DMS153 treated with DMSO at 0.1 percent for 48 hours (cell line): ENCODE data around the gene ESF1.
"Not testable (repeated sequence)": the region's sequence is repeated elsewhere in the genome, so short reads cannot be mapped to it uniquely, and the experiment has no call there.

ENCODE experiments used
- DNase-seq: peaks from one replicate; lab custom pipeline; 2025; ENCODE audit not compliant: unreplicated experiment; lab: John Stamatoyannopoulos, UW

ESF1 gene

GRCh38 chr20:13745784-13746183 lies 38.9 kb downstream of the ESF1 start:
- DNase-seq: no peak

- no peak for DNase-seq
Measured at GRCh38 chr20:13744352-13744751, 40.4 kb downstream of the ESF1 start.

GRCh38 chr20:13741879-13742278 lies 42.8 kb downstream of the ESF1 start:
- DNase-seq: no peak

GRCh38 chr20:13739731-13740649 lies 44.7 kb downstream of the ESF1 start:
- DNase-seq: no peak

DNA sequence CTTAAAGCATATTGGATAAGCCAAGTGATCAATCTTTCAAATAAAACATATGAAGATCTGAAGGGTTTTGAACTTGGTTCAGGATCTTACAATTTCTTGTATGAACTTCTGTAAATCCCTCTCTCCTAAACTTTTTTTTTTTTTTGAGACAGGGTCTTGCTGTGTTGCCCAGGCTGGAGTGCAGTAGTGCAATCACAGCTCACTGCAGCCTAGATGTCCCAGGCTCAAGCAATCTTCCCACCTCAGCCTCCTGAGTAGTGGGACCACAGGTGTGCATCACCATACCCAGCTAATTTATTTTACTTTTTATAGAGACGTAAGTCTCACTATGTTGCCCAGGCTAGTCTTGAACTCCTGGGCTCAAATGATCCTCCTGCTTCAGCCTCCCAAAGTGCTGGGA lies 46.5 kb downstream of the ESF1 start:
- not testable (repeated sequence) for DNase-seq

GRCh38 chr20:13736436-13737191 lies 48.1 kb downstream of the ESF1 start:
- DNase-seq: no peak

GRCh38 chr20:13735826-13736225 lies 48.9 kb downstream of the ESF1 start:
- no peak for DNase-seq

DNA sequence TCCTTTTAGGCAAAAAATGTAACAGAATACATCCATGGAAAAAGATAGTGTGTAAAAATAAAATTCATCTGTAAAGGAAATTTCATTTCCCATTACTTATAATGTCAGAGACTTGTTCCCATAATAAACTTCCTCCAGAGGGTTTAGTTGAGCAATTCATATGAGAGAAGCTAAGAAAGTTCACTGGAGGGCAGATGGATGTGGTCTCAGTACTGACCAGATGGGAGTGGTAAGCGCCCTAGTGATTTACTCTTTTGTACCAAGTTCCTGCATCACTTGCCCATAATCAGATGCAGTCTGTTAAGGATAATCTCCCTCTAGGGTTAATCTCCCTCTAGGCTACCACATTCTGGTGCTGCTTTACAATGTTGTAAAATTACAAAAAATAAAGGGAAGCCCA lies 61.7 kb downstream of the ESF1 start:
- DNase-seq: no peak

- DNase-seq: no peak
Measured at GRCh38 chr20:13718171-13718570, 66.5 kb downstream of the ESF1 start.

- DNase-seq: no peak
Measured at GRCh38 chr20:13717631-13718044, 67.1 kb downstream of the ESF1 start.

- DNase-seq: no peak
Measured at GRCh38 chr20:13715171-13715570, 69.5 kb downstream of the ESF1 start.

GRCh38 chr20:13708234-13708633 lies 76.5 kb downstream of the ESF1 start:
- DNase-seq: no peak

DNA sequence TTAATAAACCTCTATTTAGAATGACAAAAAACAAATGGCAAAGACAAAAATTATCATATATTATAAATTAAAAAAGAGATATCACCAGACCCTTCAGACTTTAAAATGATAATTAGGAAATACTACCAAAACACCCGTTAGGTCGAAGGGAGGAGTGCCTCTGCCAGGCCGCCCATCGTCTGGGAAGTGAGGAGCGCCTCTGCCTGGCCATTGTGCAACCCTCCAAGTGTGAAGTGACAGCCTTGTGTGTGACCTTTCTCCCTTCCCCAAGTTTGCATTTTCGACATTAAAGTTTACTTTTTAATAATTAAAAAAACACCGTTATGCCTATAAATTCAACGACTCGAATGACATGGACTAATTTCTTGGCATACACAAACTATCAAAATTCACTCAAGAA lies 81.5 kb downstream of the ESF1 start:
- DNase-seq: no peak

GRCh38 chr20:13701486-13701885 lies 83.2 kb downstream of the ESF1 start:
- DNase-seq: no peak

DNA sequence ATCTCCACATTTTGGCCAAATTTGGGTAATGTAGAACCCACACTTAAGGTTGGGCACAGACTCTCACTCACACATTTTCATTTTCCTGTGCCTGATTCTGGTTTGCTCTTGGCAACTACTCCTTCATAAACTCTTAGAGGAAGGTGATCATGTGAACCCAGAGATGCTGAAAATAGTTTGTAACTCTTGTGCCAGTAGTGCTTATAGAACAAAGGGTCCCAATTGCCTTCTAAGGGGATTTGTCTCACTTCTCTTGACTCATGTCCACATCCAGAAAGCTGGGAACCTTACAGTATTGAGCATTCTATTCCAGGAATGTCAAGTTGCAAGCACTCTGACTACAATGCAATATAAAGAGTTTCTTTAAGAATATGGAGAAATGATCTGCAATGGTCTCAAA lies 84.0 kb downstream of the ESF1 start:
- DNase-seq: no peak

DNA sequence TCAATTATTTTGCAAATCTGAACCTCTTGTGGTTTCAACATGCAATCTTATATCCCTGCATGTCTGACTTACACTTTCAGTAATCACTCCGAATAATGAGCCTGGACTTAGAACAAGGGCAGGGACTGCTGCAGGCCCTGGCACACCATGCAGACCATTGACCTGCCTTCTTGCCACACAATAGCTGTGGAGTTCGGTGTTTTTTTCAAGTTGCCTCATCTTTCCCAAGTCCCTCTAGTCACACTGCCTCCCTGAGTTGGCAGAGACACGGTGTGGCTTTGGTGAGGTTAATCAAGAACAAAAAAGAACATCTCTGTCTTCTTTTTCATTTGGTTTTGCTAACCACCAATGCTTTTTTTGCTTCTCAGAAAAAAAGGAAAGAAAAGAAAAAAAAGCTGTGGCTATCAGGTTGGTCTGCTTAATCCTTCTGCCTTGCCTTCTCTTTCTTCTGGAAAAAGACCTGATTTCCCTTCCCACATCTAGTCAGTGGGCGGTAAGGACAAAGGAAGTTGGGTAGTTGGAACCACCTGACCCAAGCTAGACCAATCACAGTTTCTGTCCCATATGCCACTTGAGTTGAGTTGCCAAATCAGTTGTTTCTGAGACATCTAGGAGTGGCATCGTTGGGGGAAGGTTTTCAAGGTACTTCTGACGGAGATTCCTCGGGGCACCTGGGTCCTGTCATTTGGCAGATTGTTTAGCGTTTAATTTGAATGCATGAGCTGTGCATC lies 90.1 kb downstream of the ESF1 start:
- no peak for DNase-seq

DNA sequence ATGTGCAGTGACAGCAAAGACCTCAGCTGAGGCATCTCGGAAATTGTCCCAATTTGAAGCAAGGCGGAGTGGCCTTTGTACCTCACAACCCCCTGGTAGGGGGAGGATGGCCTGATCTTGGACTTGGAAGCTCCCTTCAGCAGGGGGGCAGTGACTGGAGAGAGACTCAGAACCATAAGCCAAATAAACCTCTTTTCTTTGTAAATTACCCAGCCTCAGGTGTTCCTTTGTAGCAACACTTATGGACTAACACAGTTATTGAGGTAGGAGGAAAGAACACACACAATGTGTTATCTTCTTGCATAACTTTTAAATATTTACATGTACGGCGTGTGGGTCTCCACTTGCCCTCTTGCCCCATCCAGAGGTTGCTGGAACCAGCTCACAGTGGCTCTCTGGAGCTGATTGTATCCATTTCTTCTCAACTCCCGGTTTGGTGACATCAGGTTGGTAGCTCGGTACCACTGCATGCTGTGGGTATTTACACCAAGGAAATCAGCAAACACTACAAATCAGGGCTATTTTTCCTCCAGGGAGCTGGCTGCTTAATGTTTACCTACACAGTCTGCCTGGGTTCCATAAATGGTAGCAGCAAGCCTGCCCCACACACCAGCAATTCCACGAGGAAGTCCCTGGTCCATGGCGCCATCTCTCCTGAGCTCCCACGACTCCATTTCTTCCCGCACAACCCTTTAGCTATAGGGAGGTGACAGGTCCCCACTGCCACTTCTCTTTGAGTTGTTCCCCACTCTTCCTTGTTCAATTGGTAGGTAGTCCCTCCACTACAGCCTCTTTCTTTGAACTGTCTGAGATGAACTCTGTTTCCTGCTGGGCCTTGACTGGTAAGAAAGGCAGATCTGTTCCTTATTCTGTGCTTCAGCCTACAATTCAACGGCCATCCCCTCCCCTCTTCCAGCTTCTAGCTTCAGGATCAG lies 91.7 kb downstream of the ESF1 start:
- no peak for DNase-seq

DNA sequence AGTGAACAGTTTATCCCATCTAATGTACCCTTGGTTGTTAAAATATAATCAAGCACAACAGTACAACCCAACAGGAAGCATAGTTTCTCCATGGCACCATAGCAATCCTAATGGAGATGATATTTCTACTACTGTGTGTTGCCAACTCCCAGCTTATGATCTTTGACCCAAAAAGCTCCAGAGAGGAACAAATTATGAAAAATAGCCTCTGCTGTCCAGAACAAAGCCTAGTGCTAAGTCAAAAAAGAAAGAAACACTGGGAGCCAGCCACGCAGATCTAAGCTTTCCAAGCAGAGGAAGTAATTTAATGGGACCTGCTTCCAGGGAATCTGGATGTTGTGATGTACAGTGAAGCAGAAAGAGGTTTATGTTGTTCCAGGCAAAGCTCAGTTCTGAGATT lies 93.8 kb downstream of the ESF1 start:
- no peak for DNase-seq

- DNase-seq: no peak
Measured at GRCh38 chr20:13687815-13688214, 96.9 kb downstream of the ESF1 start.

GRCh38 chr20:13685623-13686022 lies 99.1 kb downstream of the ESF1 start:
- no peak for DNase-seq
